ENCODE results near the gene NAALADL2. TPM values are rescaled to one million over a fixed set of nuclear protein-coding genes. Genes with fewer than 3 reads are reported as not detected.

NAALADL2 gene
- total and polyA plus RNA-seq, 2 of the 8 experiments (the other 6 are each of a cell fraction or from before 2014, with no cell fraction given): 0.12 to 0.22 TPM

GRCh38 chr3:174959556-174960065, 100.5 kb downstream of the NAALADL2 start:
- H2BK20ac ChIP-seq (ENCODE audit: low read length): no peak overlapping the region
- H3K14ac ChIP-seq (ENCODE audit: insufficient read length): no peak overlapping the region
- 89% methylated on average over 4 of the region's 4 CpGs; no CpG with 5 or more reads in 1 of the 2 experiments for WGBS, 2 experiments (ENCODE audit: extremely low coverage in 1 of 2, insufficient coverage in 1 of 2, insufficient read length in 1 of 2, insufficient replicate concordance in 2 of 2, low coverage in 1 of 2, low lambda C conversion rate in 2 of 2, missing lambda C conversion rate in 1 of 2)
- no peaks in the 10 kb centered on the region for H3K27me3 ChIP-seq (replicated peaks in 1 of 4; ENCODE audit: control insufficient read depth in 3 of 4, extremely low read depth in 1 of 4, insufficient read depth in 3 of 4, low read length in 3 of 4)
- ChIA-PET CTCF (ENCODE audit: partially characterized antibody) (no interaction called here), POLR2A (ENCODE audit: partially characterized antibody) (no interaction called here)
- H3K23ac ChIP-seq (ENCODE audit: insufficient read length): no peak overlapping the region
- no peak for DNase-seq (ENCODE audit: low read depth in 1 of 2, low spot score in 2 of 2)
- no peak overlapping the region for H3K4ac ChIP-seq (replicated peaks; ENCODE audit: insufficient read length, low read depth, low read length)
- H4K8ac ChIP-seq (ENCODE audit: extremely low read depth, insufficient read depth, low read length): no peak overlapping the region
- H2BK15ac ChIP-seq (ENCODE audit: low read length): no peak overlapping the region
- no peak overlapping the region for H3K4me3 ChIP-seq (ENCODE audit: extremely low read depth in 1 of 4, insufficient read depth in 2 of 4, low read depth in 3 of 4, low read length in 4 of 4)
- H2BK12ac ChIP-seq (ENCODE audit: low read depth, low read length): no peak overlapping the region
- H2BK120ac ChIP-seq (replicated peaks; ENCODE audit: low read depth, low read length): no peak overlapping the region
- H3K9ac ChIP-seq (replicated peaks in 1 of 4; ENCODE audit: extremely low read depth in 1 of 4, low read depth in 3 of 4, low read length in 3 of 4): no peak overlapping the region
- H2AFZ ChIP-seq (ENCODE audit: low read length): no peak overlapping the region
- H3K79me2 ChIP-seq (ENCODE audit: control insufficient read depth in 1 of 2, insufficient read depth in 2 of 2, low read length in 2 of 2): no peaks in the 10 kb centered on the region
- no peaks in the 10 kb centered on the region for H4K20me1 ChIP-seq (replicated peaks in 1 of 2; ENCODE audit: control insufficient read depth in 1 of 2, insufficient read depth in 2 of 2, low read length in 2 of 2)
- H3K27ac ChIP-seq (ENCODE audit: low read depth, low read length): no peak overlapping the region
- no peaks in the 10 kb centered on the region for H3K9me3 ChIP-seq (ENCODE audit: insufficient read depth in 2 of 2, low read depth in 1 of 2, low read length in 1 of 2)
- no peak overlapping the region for H2AK5ac ChIP-seq (ENCODE audit: low read depth, low read length)
- no peak overlapping the region for H2BK5ac ChIP-seq (ENCODE audit: low read depth, low read length)
- no peak overlapping the region for H4K5ac ChIP-seq (ENCODE audit: insufficient read length, low read depth, low read length)
- H3K36me3 ChIP-seq (ENCODE audit: control insufficient read depth in 2 of 4, insufficient read depth in 4 of 4, low read length in 3 of 4): no peaks in the 10 kb centered on the region
- no peaks in the 10 kb centered on the region for H3K79me1 ChIP-seq (ENCODE audit: low read depth, low read length)
- no peak overlapping the region for H4K91ac ChIP-seq (replicated peaks; ENCODE audit: insufficient read length, low read length)
- H3K56ac ChIP-seq (replicated peaks; ENCODE audit: insufficient read length, low read depth, low read length): no peak overlapping the region
- H3K18ac ChIP-seq (ENCODE audit: extremely low read depth, low read length): no peak overlapping the region
- no peak overlapping the region for H3K4me2 ChIP-seq (ENCODE audit: insufficient read depth in 1 of 2, low read depth in 2 of 2, low read length in 2 of 2)
- H3K4me1 ChIP-seq (replicated peaks in 1 of 4; ENCODE audit: control insufficient read depth in 3 of 4, insufficient read depth in 4 of 4, low read length in 3 of 4): 0 out of 7 replicates have a peak, but pooled peaks cover 0 to under 1% (median 0%) of the 10 kb centered on the region in 4 experiments
- no peak for FAIRE-seq
- H3K23me2 ChIP-seq (ENCODE audit: low read depth, low read length): no peaks in the 10 kb centered on the region
- no peak for TF ChIP-seq SIX5 (IDR thresholded peaks at IDR 0.05; ENCODE audit: low read depth, low read length)
